IMR-90 (cell line): ENCODE results near the gene NPY1R.

ENCODE experiments used
- CEBPB ChIP-seq: IDR thresholded peaks from 2 replicates; pipeline ENCODE4 v1.6.1; 2012; ENCODE audit warnings: low read depth, low read length, improper control_type of control experiment
- FOS ChIP-seq: fragments of 150-350 bp; IDR thresholded peaks from 2 replicates; pipeline ENCODE4 v1.6.1; 2016; ENCODE audit warnings: low read depth, low read length
- POLR2A ChIP-seq: IDR thresholded peaks from 2 replicates; pipeline ENCODE4 v1.6.1; 2012; ENCODE audit warnings: mild to moderate bottlenecking, low read depth, low read length
- RAD21 ChIP-seq: IDR thresholded peaks from 2 replicates; pipeline ENCODE4 v1.6.1; 2012; ENCODE audit warnings: low read length, improper control_type of control experiment
- RCOR1 ChIP-seq: IDR thresholded peaks from 2 replicates; pipeline ENCODE4 v1.6.1; 2012; ENCODE audit warnings: mild to moderate bottlenecking, low read length, improper control_type of control experiment; ENCODE audit not compliant: insufficient replicate concordance
- TF ChIP-seq, protein P1 (sequence below): conservative IDR thresholded peaks from 2 replicates; pipeline ENCODE4 v1.5.1; 2012; ENCODE audit warnings: mild to moderate bottlenecking, low read depth, low read length, improper control_type of control experiment
- TF ChIP-seq, protein P2 (sequence below): fragments of 150-350 bp; IDR thresholded peaks from 2 replicates; pipeline ENCODE4 v1.6.1; 2016; ENCODE audit warnings: low read depth, mild to moderate bottlenecking, low read length, moderate library complexity, borderline replicate concordance

DNA sequence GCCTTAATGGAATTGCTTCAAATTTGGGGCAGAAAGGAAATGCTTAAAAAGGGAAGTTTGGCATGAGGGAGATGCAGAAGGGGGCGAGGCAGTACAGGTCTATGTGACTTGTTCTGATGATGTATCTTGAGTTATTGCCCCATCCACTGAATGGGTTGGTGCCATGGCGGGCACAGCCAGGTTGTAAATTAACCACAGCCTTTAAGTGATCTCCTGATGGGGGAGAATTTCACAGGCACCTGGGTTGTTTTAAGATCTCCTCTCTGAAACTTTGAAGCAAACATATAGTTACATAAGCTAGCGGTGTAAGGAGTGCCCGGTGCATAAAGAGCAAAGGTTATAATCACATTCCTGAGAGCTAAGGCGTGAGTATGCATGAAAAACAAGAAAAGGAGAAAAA lies 48.3 kb upstream of the NPY1R start:
- TF ChIP-seq POLR2A: no peak
- TF ChIP-seq CEBPB: no peak
- TF ChIP-seq, protein P1, sequence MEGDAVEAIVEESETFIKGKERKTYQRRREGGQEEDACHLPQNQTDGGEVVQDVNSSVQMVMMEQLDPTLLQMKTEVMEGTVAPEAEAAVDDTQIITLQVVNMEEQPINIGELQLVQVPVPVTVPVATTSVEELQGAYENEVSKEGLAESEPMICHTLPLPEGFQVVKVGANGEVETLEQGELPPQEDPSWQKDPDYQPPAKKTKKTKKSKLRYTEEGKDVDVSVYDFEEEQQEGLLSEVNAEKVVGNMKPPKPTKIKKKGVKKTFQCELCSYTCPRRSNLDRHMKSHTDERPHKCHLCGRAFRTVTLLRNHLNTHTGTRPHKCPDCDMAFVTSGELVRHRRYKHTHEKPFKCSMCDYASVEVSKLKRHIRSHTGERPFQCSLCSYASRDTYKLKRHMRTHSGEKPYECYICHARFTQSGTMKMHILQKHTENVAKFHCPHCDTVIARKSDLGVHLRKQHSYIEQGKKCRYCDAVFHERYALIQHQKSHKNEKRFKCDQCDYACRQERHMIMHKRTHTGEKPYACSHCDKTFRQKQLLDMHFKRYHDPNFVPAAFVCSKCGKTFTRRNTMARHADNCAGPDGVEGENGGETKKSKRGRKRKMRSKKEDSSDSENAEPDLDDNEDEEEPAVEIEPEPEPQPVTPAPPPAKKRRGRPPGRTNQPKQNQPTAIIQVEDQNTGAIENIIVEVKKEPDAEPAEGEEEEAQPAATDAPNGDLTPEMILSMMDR: no peak
- no peak for TF ChIP-seq RAD21
- TF ChIP-seq FOS: no peak
- TF ChIP-seq, protein P2, sequence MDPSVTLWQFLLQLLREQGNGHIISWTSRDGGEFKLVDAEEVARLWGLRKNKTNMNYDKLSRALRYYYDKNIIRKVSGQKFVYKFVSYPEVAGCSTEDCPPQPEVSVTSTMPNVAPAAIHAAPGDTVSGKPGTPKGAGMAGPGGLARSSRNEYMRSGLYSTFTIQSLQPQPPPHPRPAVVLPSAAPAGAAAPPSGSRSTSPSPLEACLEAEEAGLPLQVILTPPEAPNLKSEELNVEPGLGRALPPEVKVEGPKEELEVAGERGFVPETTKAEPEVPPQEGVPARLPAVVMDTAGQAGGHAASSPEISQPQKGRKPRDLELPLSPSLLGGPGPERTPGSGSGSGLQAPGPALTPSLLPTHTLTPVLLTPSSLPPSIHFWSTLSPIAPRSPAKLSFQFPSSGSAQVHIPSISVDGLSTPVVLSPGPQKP: no peak
- TF ChIP-seq RCOR1: no peak
